GM12865 (cell line): ENCODE data around the gene CHMP4B.

Source experiments
- DNase-seq: peaks from one replicate; pipeline ENCODE4 v3.0.0; 2010; ENCODE audit warnings: low read depth
- H3K4me3 ChIP-seq: 2 replicates; pipeline ENCODE4 v1.5.1; 2011; ENCODE audit warnings: mild to moderate bottlenecking, low read depth, low read length, control low read depth
- TF ChIP-seq, protein P1 (sequence below): IDR thresholded peaks from 2 replicates; pipeline ENCODE4 v1.5.1; 2011; ENCODE audit warnings: low read length, control low read depth, low read depth, inconsistent platforms; ENCODE audit not compliant: insufficient read depth; ENCODE audit errors: missing control alignments

Gene CHMP4B

DNA sequence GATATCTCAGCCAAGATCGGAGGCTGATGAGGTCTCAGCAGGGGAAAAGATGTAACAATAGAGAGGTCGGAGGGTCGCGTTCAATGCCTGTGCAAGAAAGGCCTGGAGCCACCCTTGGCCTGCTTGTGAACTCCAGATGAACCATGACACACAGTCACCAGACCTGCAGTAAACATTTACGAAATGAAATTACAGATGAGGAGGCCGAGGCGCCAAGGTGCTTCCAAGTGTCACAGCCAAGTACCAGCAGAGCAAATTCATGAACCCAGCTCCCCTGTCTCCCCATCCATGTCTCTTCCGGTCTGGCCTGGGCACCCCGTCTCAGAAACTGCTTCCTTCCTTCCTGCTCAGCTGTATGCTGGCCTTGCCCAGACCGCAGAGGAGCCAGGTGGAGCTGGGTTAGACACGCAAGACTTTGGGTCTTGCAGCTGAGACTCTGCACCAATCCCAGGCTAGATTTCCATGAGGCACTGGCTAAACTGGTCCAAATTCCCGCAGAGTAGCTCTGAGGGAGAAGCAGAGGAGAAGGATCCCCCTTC lies 48.1 kb downstream of the CHMP4B start:
- no peak overlapping the region for H3K4me3 ChIP-seq
- TF ChIP-seq, protein P1, sequence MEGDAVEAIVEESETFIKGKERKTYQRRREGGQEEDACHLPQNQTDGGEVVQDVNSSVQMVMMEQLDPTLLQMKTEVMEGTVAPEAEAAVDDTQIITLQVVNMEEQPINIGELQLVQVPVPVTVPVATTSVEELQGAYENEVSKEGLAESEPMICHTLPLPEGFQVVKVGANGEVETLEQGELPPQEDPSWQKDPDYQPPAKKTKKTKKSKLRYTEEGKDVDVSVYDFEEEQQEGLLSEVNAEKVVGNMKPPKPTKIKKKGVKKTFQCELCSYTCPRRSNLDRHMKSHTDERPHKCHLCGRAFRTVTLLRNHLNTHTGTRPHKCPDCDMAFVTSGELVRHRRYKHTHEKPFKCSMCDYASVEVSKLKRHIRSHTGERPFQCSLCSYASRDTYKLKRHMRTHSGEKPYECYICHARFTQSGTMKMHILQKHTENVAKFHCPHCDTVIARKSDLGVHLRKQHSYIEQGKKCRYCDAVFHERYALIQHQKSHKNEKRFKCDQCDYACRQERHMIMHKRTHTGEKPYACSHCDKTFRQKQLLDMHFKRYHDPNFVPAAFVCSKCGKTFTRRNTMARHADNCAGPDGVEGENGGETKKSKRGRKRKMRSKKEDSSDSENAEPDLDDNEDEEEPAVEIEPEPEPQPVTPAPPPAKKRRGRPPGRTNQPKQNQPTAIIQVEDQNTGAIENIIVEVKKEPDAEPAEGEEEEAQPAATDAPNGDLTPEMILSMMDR, result no peak
- DNase-seq, result peak; percentile 68

DNA sequence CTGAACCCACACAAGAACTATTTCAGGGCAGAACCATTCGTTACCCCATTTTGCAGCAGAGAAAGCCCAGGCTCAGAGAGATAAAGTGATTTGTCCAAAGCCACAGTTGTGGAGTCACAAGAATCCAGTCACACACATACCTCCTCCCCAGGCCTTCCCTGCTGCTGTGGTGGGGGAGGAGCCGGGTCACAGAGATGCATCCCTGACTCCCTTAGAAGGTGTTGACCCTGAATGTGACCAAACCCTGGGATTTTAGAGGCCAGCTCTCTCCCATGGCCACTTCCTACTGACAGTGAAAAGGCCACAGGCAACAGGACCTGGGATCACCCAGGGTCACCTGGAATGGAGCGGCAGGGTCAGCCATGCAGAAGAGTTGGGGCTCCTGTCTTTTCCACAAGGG lies 48.6 kb downstream of the CHMP4B start:
- TF ChIP-seq, protein P1, result no peak
- no peak overlapping the region for H3K4me3 ChIP-seq
- no peak for DNase-seq

DNA sequence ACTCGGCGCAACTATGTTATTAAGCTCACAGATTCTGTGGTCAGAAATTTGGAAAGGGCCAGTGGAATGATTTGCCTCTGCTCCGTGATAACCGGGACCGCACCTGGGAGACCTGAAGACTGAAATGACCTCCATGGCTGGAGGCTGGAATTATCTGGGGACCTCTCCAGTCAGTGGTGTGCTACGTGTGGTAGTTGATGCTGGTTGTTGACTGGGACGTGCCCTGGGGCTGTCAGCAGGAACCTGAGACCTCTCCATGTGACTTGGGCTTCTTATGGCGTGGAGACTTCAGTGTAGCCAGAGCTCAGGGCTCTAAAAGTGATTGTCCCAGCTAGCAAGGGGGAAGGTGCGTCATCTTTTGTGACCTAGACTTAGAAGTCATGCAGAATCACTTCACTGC lies 50.3 kb downstream of the CHMP4B start:
- no peak overlapping the region for H3K4me3 ChIP-seq
- DNase-seq, result no peak
- TF ChIP-seq, protein P1, result no peak

DNA sequence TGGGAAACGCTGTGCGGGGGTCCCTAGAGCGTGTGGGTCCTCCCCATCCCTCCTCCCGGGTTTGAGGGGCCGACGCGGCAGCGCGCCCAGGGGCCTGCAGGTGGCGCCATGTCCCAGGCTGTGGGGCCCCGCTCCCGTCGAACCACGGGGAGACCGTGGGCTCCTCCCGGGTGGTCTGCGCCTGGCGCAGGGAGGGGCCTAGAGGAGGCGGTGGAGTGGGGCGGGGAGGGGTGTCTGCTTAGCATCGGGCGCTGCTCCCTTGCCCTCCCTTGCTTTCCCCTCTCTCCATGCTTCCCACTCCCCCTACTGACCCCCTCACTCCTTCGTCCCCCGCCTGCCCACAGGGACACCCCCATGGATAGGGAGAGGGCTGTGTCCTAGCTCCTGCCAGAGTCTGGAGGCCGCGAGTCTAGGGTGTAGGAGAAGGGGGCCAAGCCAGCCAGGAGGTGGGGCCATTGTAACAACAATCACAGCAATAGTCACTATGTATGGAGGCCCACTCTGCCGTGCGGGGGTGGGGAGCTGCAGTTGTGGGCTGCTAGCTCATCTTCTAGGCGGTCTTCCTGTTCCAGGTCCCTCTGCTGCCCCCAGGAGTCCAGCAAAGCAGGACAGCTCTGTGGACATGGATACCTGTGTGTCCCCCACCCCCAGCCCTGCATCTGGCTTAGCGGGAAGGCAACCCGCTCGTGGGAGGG lies 51.7 kb downstream of the CHMP4B start:
- peak; percentile 81 for DNase-seq
- H3K4me3 ChIP-seq, result no peak overlapping the region
- TF ChIP-seq, protein P1, result peak; percentile 83

DNA sequence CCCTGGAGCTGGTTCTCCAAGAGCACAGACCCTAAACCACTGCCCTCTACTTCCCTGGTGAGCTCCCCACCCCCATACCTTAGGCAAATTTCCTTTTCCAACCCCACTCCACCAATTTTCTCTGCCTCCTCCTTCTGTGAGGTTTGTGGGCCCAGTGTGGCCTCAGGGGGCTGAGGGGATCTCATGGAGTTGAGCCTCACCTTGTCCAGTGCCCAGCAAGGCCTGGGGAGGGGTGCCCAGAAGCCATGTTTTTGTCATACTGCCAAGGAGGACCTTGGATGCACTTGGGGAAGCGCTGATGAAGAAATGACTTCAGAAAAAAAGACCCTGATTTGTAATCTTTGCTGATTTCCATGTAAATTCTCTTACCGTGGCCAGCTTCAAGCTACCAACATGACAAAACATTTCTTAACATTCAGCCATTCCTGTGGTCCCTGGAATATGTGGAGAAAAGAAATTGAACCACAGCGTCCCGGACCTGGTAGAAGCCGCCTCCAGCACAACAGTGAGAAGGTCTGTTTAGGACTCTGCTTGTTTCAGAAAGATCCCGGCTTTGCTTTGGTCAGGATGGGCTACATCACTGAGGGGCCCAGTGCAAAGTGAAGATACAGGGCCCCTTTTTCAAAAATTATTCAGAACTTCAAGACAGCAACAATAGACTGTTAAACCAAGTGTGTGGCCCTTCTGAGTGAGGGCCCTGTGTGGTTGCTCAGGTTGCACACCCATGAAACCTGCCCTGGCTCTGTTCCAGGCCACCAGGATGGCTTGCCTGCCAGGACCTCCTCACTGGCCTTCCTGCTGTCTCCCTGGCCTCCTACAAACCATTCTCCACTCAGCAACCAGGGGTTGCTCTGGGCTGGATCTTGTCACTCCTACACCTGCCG lies 52.5 kb downstream of the CHMP4B start:
- peak; percentile 35 for DNase-seq
- TF ChIP-seq, protein P1, result no peak
- no peak overlapping the region for H3K4me3 ChIP-seq

DNA sequence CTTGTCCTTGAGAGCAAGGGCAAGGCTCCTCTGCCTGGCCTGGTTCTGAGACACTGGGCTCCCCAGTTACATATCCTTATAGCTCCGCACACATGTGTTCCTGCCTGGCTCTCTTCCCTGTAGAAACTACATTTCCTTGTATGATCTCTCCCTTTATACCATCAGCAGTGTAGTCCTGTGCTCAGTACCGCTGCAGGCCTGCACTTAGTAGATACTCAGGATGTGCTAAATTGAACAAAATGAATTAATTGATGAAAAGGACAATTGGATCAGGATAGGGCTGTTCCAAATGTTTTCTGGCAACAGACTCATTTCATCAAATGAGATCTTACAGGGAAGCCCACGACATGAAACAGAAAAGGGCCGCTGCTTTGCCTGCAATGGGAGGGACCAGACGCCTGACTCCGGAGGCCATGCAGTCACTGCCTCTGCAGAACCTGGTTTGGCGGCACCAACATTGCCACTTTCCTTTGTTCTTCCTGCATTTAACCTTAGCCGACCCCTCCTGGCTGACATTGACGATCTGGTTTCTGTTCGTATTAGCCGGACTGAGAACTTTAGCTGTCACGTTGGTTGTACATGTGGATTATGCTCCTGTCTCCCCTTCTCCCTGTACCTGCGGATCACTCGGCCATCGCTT lies 53.3 kb downstream of the CHMP4B start:
- no peak for DNase-seq
- TF ChIP-seq, protein P1, result no peak
- no peak overlapping the region for H3K4me3 ChIP-seq
